GM18499 (cell line): Measurements from ENCODE around the gene FAF2.

Experiments
- ATAC-seq: cut with Tn5 transposase; IDR thresholded peaks from one replicate; pipeline ENCODE4 v1.9.1; 2021; ENCODE audit warnings: moderate number of reproducible peaks; ENCODE audit not compliant: insufficient read depth, unreplicated experiment

The FAF2 gene

GRCh38 chr5:176529116-176529740 is 81.0 kb downstream of the FAF2 start:
- ATAC-seq, result no peak

- no peak for ATAC-seq
Observed at GRCh38 chr5:176529741-176530141, 81.6 kb downstream of the FAF2 start.

GRCh38 chr5:176530393-176530982 is 82.3 kb downstream of the FAF2 start:
- no peak for ATAC-seq

GRCh38 chr5:176530983-176531901 is 83.1 kb downstream of the FAF2 start:
- ATAC-seq, result no peak

GRCh38 chr5:176531902-176532493 is 83.8 kb downstream of the FAF2 start:
- no peak for ATAC-seq

GRCh38 chr5:176532795-176533194 is 84.6 kb downstream of the FAF2 start:
- no peak for ATAC-seq

- no peak for ATAC-seq
Observed at GRCh38 chr5:176533390-176533789, 85.2 kb downstream of the FAF2 start.

GRCh38 chr5:176533894-176534611 is 85.9 kb downstream of the FAF2 start:
- no peak for ATAC-seq

GRCh38 chr5:176534640-176535039 is 86.5 kb downstream of the FAF2 start:
- no peak for ATAC-seq

- ATAC-seq, result no peak
Observed at GRCh38 chr5:176535101-176535663, 87.0 kb downstream of the FAF2 start.

- ATAC-seq, result no peak
Observed at GRCh38 chr5:176535664-176536131, 87.5 kb downstream of the FAF2 start.

- ATAC-seq, result no peak
Observed at GRCh38 chr5:176536132-176536901, 88.1 kb downstream of the FAF2 start.

GRCh38 chr5:176536902-176537553 is 88.8 kb downstream of the FAF2 start, which contains the start of gene RNF44:
Gene RNF44, minus strand, starts transcription at chr5:176537402. Its CDS starts 4,930 bp downstream, at chr5:176532472.
- peak; percentile 31 for ATAC-seq

GRCh38 chr5:176537554-176538229 is 89.5 kb downstream of the FAF2 start:
- ATAC-seq, result peak; percentile 49

- no peak for ATAC-seq
Observed at GRCh38 chr5:176538230-176538988, 90.2 kb downstream of the FAF2 start.

GRCh38 chr5:176538989-176539384 is 90.8 kb downstream of the FAF2 start:
- no peak for ATAC-seq

- ATAC-seq, result no peak
Observed at GRCh38 chr5:176540476-176540899, 92.3 kb downstream of the FAF2 start.
